ENCODE data around the gene CREB3L2.

DNA sequence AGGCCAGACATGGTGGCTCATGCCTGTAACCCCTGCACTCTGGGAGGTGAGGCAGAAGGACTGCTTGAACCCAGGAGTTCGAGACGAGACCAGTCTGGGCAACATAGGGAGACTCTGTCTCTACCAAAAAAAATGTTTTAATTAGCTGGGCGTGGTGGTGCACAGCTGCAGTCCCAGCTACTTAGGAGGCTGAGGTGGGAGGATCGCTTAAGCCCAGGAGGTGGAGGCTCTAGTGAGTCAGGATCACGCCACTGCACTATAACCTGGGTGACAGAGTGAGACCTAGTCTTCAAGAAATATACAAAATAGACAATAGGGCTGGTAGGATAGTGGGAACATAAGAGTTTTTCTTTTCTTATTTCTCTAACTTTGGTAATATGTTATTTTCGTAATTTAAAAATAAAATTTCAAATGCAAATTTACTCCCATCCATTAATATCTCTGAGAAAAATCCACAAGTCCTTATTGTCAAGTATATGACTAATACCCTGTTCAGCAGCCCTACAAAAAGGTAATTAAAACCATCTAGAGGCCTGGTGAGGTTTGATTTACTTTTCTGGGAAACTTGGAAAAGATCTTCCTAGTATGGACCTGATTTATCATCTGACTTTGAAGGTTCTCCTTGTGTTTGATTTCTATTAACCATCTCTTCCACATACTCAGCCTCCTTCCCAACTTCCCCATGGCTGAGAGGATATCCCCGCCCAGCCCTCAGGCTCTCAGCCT is 50.0 kb downstream of the CREB3L2 start:
- TF ChIP-seq, protein P1, sequence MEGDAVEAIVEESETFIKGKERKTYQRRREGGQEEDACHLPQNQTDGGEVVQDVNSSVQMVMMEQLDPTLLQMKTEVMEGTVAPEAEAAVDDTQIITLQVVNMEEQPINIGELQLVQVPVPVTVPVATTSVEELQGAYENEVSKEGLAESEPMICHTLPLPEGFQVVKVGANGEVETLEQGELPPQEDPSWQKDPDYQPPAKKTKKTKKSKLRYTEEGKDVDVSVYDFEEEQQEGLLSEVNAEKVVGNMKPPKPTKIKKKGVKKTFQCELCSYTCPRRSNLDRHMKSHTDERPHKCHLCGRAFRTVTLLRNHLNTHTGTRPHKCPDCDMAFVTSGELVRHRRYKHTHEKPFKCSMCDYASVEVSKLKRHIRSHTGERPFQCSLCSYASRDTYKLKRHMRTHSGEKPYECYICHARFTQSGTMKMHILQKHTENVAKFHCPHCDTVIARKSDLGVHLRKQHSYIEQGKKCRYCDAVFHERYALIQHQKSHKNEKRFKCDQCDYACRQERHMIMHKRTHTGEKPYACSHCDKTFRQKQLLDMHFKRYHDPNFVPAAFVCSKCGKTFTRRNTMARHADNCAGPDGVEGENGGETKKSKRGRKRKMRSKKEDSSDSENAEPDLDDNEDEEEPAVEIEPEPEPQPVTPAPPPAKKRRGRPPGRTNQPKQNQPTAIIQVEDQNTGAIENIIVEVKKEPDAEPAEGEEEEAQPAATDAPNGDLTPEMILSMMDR (conservative IDR thresholded peaks at IDR 0.05; ENCODE audit: low read length) = no peak
- no peak for TF ChIP-seq EZH2phosphoT487 (IDR thresholded peaks at IDR 0.05; ENCODE audit: borderline replicate concordance, low read depth, low read length)

All from OCI-LY7 (cell line).